NCI-H2196 (cell line): Measurements from ENCODE around the gene DHRS7.

ENCODE experiments used
- DNase-seq: peaks from one replicate; lab custom pipeline; 2025; ENCODE audit not compliant: unreplicated experiment; lab: John Stamatoyannopoulos, UW

The DHRS7 gene

GRCh38 chr14:60164712-60165546, at the start of gene DHRS7:
Gene DHRS7, minus strand, starts transcription at chr14:60165398. Its CDS starts 89 bp downstream, at chr14:60165309.
- peak; percentile 85 for DNase-seq

GRCh38 chr14:60214415-60215126, 49.4 kb upstream of the DHRS7 start:
- DNase-seq = no peak

GRCh38 chr14:60214003-60214402, 48.8 kb upstream of the DHRS7 start:
- DNase-seq = no peak

GRCh38 chr14:60212503-60213371, 47.5 kb upstream of the DHRS7 start:
- no peak for DNase-seq

GRCh38 chr14:60211153-60211552, 46.0 kb upstream of the DHRS7 start:
- no peak for DNase-seq

- DNase-seq = no peak
Measured at GRCh38 chr14:60210703-60211102, 45.5 kb upstream of the DHRS7 start.

- no peak for DNase-seq
Measured at GRCh38 chr14:60206837-60207533, 41.8 kb upstream of the DHRS7 start.

- no peak for DNase-seq
Measured at GRCh38 chr14:60206249-60206670, 41.1 kb upstream of the DHRS7 start.

- no peak for DNase-seq
Measured at GRCh38 chr14:60204843-60205774, 39.9 kb upstream of the DHRS7 start.

GRCh38 chr14:60204104-60204842, 39.1 kb upstream of the DHRS7 start:
- no peak for DNase-seq

- no peak for DNase-seq
Measured at GRCh38 chr14:60199321-60199720, 34.1 kb upstream of the DHRS7 start.

GRCh38 chr14:60197629-60198303, 32.6 kb upstream of the DHRS7 start:
- no peak for DNase-seq

- DNase-seq = no peak
Measured at GRCh38 chr14:60196291-60196690, 31.1 kb upstream of the DHRS7 start.

- no peak for DNase-seq
Measured at GRCh38 chr14:60195179-60195810, 30.1 kb upstream of the DHRS7 start.

GRCh38 chr14:60189923-60190840, 25.0 kb upstream of the DHRS7 start:
- DNase-seq = no peak

GRCh38 chr14:60188696-60189095, 23.5 kb upstream of the DHRS7 start:
- no peak for DNase-seq

- DNase-seq = no peak
Measured at GRCh38 chr14:60188115-60188514, 22.9 kb upstream of the DHRS7 start.
